GM13977 (cell line): ENCODE results near the gene LPGAT1.

ENCODE experiments used
- DNase-seq: peaks from one replicate; pipeline ENCODE4 v3.0.0; 2012; ENCODE audit warnings: low spot score
- CTCF ChIP-seq: IDR thresholded peaks from 2 replicates; pipeline ENCODE4 v1.5.1; 2012; ENCODE audit warnings: mild to moderate bottlenecking, control low read depth; ENCODE audit not compliant: insufficient read depth; ENCODE audit errors: extremely low read depth, missing control alignments
- in situ Hi-C: fragments of 300-500 bp; cut with MboI; formaldehyde crosslinking; loops from one replicate; pipeline ENCODE4 v1.12.0; 2022; ENCODE audit warnings: low sequenced_read_pairs, low pct_unique_long_range_greater_than_20kb, mixed read lengths, inconsistent platforms; ENCODE audit not compliant: unreplicated experiment

LPGAT1 gene

DNA sequence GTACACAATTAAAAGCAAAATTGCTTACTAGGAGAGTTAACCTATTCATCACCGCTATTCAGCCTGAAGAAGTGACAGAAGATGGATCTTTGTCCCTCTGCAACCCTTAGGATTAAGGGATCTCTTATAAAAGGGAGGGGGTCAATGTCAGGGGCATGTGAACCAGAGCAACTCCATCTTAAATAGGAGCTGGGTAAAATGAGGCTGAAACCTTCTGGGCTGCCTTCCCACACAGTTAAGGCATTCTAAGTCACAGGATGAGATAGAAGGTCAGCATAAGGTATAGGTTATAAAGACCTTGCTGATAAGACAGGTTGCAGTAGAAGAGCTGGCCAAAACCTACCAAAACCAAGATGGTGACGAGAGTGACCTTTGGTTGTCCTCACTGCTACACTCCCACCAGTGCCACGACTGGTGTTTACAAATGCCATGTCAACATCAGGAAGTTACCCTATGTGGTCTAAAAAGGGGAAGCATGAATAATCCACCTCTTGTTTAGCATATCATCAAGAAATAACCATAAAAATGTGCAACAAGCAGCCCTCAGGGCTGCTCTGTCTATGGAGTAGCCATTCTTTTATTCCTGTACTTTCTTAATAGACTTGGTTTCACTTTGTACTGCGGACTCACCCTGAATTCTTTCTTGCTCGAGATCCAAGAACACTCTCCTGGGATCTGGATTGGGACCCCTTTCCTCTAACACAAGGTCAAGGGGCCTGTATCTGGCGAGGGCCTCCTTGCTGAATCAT, 119.8 kb downstream of the LPGAT1 start:
- no peak for DNase-seq
- TF ChIP-seq CTCF, result no peak
- in situ Hi-C loops, result no loop called here

DNA sequence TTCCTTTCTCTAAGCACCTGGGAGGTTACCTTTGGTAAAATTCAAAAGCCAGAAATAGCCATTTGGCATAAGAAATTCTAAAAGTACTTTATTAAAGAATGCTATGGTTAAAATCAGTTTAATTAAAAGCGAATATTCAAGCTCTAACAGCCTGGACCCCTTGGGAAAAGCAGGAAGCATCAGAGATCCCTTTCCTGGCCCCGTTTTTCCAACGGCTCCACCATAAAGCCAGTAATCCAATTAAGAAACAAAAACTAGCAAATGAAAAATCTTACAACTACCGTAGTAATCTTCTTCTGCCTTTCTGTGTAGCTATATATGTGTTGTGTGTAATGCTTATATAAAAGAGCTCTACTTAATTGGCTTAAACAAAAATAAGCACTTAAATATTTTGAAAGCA, 121.6 kb downstream of the LPGAT1 start:
- no peak for DNase-seq
- in situ Hi-C loops, result no loop called here

DNA sequence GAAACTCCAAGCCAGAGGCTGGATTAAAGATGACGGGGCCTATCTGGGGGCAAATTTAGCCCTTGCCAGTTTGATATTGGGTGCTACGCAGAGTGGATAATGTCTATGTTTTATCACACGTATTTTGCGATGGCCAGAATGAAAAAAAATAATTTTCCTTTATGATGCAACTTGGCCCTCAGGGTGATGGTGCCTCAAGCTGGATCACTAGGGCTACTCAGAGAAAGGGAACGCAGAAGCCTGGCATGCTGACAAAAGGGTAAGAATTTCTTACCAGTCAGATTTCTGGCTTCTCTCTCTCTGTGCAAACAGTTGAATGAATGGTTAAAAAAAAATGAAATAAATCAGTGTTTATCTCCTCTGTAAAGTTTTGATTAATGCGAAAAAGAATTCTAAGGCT, 122.6 kb downstream of the LPGAT1 start:
- TF ChIP-seq CTCF, result no peak
- in situ Hi-C loops, result no loop called here
- no peak for DNase-seq

More for the DNA sequence above, 121.6 kb downstream of the LPGAT1 start:
- TF ChIP-seq CTCF, result no peak

- in situ Hi-C loops, result no loop called here
- no peak for TF ChIP-seq CTCF
- no peak for DNase-seq
Measured at GRCh38 chr1:211705467-211706091, 125.0 kb downstream of the LPGAT1 start.

DNA sequence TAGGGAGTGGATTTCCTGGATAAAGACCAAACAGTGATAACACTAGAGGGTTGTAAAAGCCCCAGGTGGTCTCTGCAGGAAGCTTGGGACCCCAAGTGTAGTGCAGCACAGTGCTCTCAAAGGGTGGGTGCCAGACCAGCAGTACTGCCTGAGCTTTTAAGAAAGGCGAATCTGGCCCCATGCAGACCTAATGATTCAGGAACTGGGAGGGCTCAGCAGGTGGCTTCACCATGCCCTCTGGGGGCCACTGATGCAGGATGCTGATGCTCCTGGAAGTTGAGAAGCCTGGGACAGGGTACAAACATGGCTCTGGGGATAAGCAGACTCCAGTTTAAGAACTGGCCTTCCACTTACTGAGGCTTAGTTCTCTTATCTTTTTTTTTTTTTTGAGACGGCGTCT, 126.0 kb downstream of the LPGAT1 start:
- in situ Hi-C loops, result no loop called here
- no peak for DNase-seq
- no peak for TF ChIP-seq CTCF

- TF ChIP-seq CTCF, result no peak
- in situ Hi-C loops, result no loop called here
- DNase-seq, result no peak
Measured at GRCh38 chr1:211703812-211704537, 126.6 kb downstream of the LPGAT1 start.
